HepG2 (cell line): Measurements from ENCODE around the gene CDC42EP4. TPM values are rescaled to one million over a fixed set of nuclear protein-coding genes. Genes with fewer than 3 reads are reported as not detected.

Experiments
- CBFB ChIP-seq: sonication (generic); formaldehyde crosslinking; IDR thresholded peaks from 2 replicates; pipeline ENCODE4 v1.4.0; 2020; ENCODE audit warnings: missing genetic modification reagents
- CTCF ChIP-seq: sonication (generic); formaldehyde crosslinking; IDR thresholded peaks from 2 replicates; pipeline ENCODE4 v1.5.0; 2020; ENCODE audit warnings: mild to moderate bottlenecking, missing genetic modification reagents, moderate library complexity
- FOXP1 ChIP-seq, 2 experiments: fragments of 450-650 bp in 1 of 2; IDR thresholded peaks; 2 replicates each; pipeline ENCODE4 v1.6.1; 2017 to 2018; ENCODE audit warnings: antibody characterized with exemption in 1 of 2
- HNRNPH1 ChIP-seq: fragments of 200-400 bp; formaldehyde crosslinking; optimal IDR thresholded peaks from 2 replicates; pipeline ENCODE3; 2017; ENCODE audit warnings: mild to moderate bottlenecking, low read depth, low read length
- HOMEZ ChIP-seq: IDR thresholded peaks from 2 replicates; pipeline ENCODE4 v1.6.1; 2016; ENCODE audit warnings: low read depth
- KAT8 ChIP-seq: IDR thresholded peaks from 2 replicates; pipeline ENCODE4 v1.6.1; 2016; ENCODE audit warnings: missing genetic modification reagents, missing compliant biosample characterization
- KDM3A ChIP-seq: IDR thresholded peaks from 2 replicates; pipeline ENCODE4 v1.6.1; 2018; ENCODE audit warnings: low read depth, missing compliant biosample characterization
- MEIS2 ChIP-seq: sonication (generic); formaldehyde crosslinking; IDR thresholded peaks from 2 replicates; pipeline ENCODE4 v1.9.0; 2021; ENCODE audit warnings: mild to moderate bottlenecking, missing genetic modification reagents
- MIER3 ChIP-seq: IDR thresholded peaks from 2 replicates; pipeline ENCODE4 v1.6.1; 2016; ENCODE audit warnings: missing compliant biosample characterization, borderline replicate concordance
- MLLT10 ChIP-seq: sonication (generic); formaldehyde crosslinking; IDR thresholded peaks from 2 replicates; pipeline ENCODE4 v1.4.0; 2020; ENCODE audit warnings: missing genetic modification reagents
- NR2C2 ChIP-seq: sonication (generic); formaldehyde crosslinking; IDR thresholded peaks from 2 replicates; pipeline ENCODE4 v1.4.0; 2020; ENCODE audit warnings: missing genetic modification reagents, mild to moderate bottlenecking, moderate library complexity, borderline replicate concordance
- PHB2 ChIP-seq: fragments of 450-650 bp; IDR thresholded peaks from 2 replicates; pipeline ENCODE4 v1.6.1; 2018; ENCODE audit not compliant: partially characterized antibody
- PHF5A ChIP-seq: IDR thresholded peaks from one replicate; pipeline ENCODE4 v1.6.1; 2018; ENCODE audit warnings: low read depth, missing genetic modification reagents; ENCODE audit not compliant: unreplicated experiment
- POLR2AphosphoS2 ChIP-seq: IDR thresholded peaks from 2 replicates; pipeline ENCODE4 v1.6.1; 2011; ENCODE audit warnings: low read depth, low read length, improper control_type of control experiment
- SIN3A ChIP-seq: IDR thresholded peaks from 2 replicates; pipeline ENCODE4 v1.6.1; 2011; ENCODE audit warnings: low read depth, mild to moderate bottlenecking, control low read depth, low read length, borderline replicate concordance
- SIX1 ChIP-seq: sonication (generic); formaldehyde crosslinking; IDR thresholded peaks from 2 replicates; pipeline ENCODE4 v1.4.0; 2020; ENCODE audit warnings: missing genetic modification reagents, borderline replicate concordance
- ZFP37 ChIP-seq: sonication (generic); formaldehyde crosslinking; IDR thresholded peaks from 2 replicates; pipeline ENCODE4 v1.4.0; 2020; ENCODE audit warnings: missing genetic modification reagents, borderline replicate concordance
- ZGPAT ChIP-seq: IDR thresholded peaks from 2 replicates; pipeline ENCODE4 v1.6.1; 2016; ENCODE audit warnings: mild to moderate bottlenecking
- ZNF33A ChIP-seq: sonication (generic); formaldehyde crosslinking; IDR thresholded peaks from 2 replicates; pipeline ENCODE4 v1.5.1; 2020; ENCODE audit warnings: missing genetic modification reagents, mild to moderate bottlenecking, moderate library complexity, borderline replicate concordance
- ZNF496 ChIP-seq: sonication (generic); formaldehyde crosslinking; IDR thresholded peaks from 2 replicates; pipeline ENCODE4 v1.8.1; 2023; ENCODE audit warnings: mild to moderate bottlenecking, moderate library complexity, missing genetic modification reagents; ENCODE audit not compliant: insufficient replicate concordance
- ZNF513 ChIP-seq: sonication (generic); formaldehyde crosslinking; conservative IDR thresholded peaks from 2 replicates; pipeline ENCODE4 v1.5.0; 2020; ENCODE audit warnings: missing genetic modification reagents
- ZNF572 ChIP-seq: sonication (generic); formaldehyde crosslinking; IDR thresholded peaks from 2 replicates; pipeline ENCODE4 v1.5.1; 2020; ENCODE audit warnings: mild to moderate bottlenecking, missing genetic modification reagents
- ZNF768 ChIP-seq: sonication (generic); formaldehyde crosslinking; IDR thresholded peaks from 2 replicates; pipeline ENCODE4 v1.4.0; 2020; ENCODE audit warnings: missing genetic modification reagents
- ZNF780A ChIP-seq: sonication (generic); formaldehyde crosslinking; IDR thresholded peaks from 2 replicates; pipeline ENCODE4 v1.8.0; 2022; ENCODE audit warnings: mild to moderate bottlenecking, missing genetic modification reagents, moderate library complexity
- polyA plus RNA-seq, 8 experiments: library from polyadenylated mRNA; depleted of rRNA in 3 of 8; stranded (reverse) in 7 of 8; unstranded in 1 of 8; fragments of >200 nt; fragmentation: Illumina TruSeq in 4 of 8; extraction: Trizol in 4 of 8; gene quantifications; 2 replicates each; pipeline versions ENCODE4 v1.2.1 to v1.2.3, GENCODE V29; 2011 to 2016; ENCODE audit warnings: low read depth in 4 of 8, missing spikeins in 1 of 8, mixed read lengths in 1 of 8; ENCODE audit not compliant: insufficient read depth in 1 of 8
- total RNA-seq, 5 experiments: library from RNA; depleted of rRNA; stranded (reverse); fragments of >200 nt; fragmentation: Illumina TruSeq; extraction: Trizol; gene quantifications; 2 replicates each; pipeline ENCODE4 v1.2.3, GENCODE V29; 2016; ENCODE audit warnings: low read depth in 1 of 5

Gene CDC42EP4
- total and polyA plus RNA-seq, 2 of the 13 experiments (the other 11 are each of a cell fraction or from before 2014, with no cell fraction given) = 19.0 to 54.0 TPM

GRCh38 chr17:73255671-73256181 lies 56.1 kb downstream of the CDC42EP4 start (continued):
- TF ChIP-seq ZGPAT (CRISPR knock-in tag) (peak; percentile 59; the same call in 1 of the 2 replicates), CTCF (CRISPR knock-in tag) (peak; percentile 100), KDM3A (CRISPR knock-in tag) (peak; percentile 95), PHB2 (no peak), MIER3 (CRISPR knock-in tag) (peak; percentile 55; the same call in 1 of the 2 replicates), HNRNPH1 (no peak), ZNF33A (CRISPR knock-in tag) (no peak), ZNF572 (CRISPR knock-in tag) (no peak), SIX1 (CRISPR knock-in tag) (no peak), CBFB (CRISPR knock-in tag) (0 out of 2 replicates have a peak, but pooled peaks have one; percentile 18), ZNF780A (CRISPR knock-in tag) (no peak), POLR2AphosphoS2 (no peak), ZNF513 (no peak), NR2C2 (CRISPR knock-in tag) (no peak), HOMEZ (no peak), KAT8 (CRISPR knock-in tag) (peak; percentile 37; the same call in 1 of the 2 replicates), SIN3A (no peak), MLLT10 (CRISPR knock-in tag) (no peak), MEIS2 (peak; percentile 47; the same call in 1 of the 2 replicates), ZNF768 (CRISPR knock-in tag) (0 out of 2 replicates have a peak, but pooled peaks have one; percentile 35), PHF5A (CRISPR knock-in tag) (no peak), ZNF496 (no peak), FOXP1 (IDR thresholded peaks at IDR 0.05) (no peak), FOXP1 (CRISPR knock-in tag; IDR thresholded peaks at IDR 0.05) (no peak), ZFP37 (CRISPR knock-in tag) (no peak)
